Kidney epithelial cell (primary cell): ENCODE results near the gene FRK. TPM values are rescaled to one million over a fixed set of nuclear protein-coding genes. Genes with fewer than 3 reads are reported as not detected.
"Not testable (repeated sequence)": the region's sequence is repeated elsewhere in the genome, so short reads cannot be mapped to it uniquely, and the experiment has no call there.

Source experiments
- DNase-seq: peaks from one replicate; pipeline ENCODE4 v3.0.0-alpha.2; 2010; ENCODE audit warnings: low read depth
- H3K27me3 ChIP-seq: 2 replicates; pipeline ENCODE4 v1.6.0; 2011; ENCODE audit warnings: low read length; ENCODE audit not compliant: control insufficient read depth, insufficient read depth
- H3K36me3 ChIP-seq: 2 replicates; pipeline ENCODE4 v1.5.1; 2011; ENCODE audit warnings: low read length; ENCODE audit not compliant: control insufficient read depth, insufficient read depth
- H3K4me3 ChIP-seq: 2 replicates; pipeline ENCODE4 v1.5.1; 2011; ENCODE audit warnings: low read depth, mild to moderate bottlenecking, control low read depth, low read length
- CTCF ChIP-seq: IDR thresholded peaks from 2 replicates; pipeline ENCODE4 v1.5.1; 2011; ENCODE audit warnings: mild to moderate bottlenecking, moderate library complexity, low read length, control low read depth, inconsistent platforms; ENCODE audit not compliant: insufficient read depth, poor library complexity, severe bottlenecking
- total RNA-seq: library from RNA; depleted of rRNA; stranded (reverse); fragments of >200 nt; gene quantifications from 2 replicates; pipeline ENCODE4 v1.2.3, GENCODE V29; 2015

The FRK gene
- total RNA-seq, 1 donor from 2014 or later, result 3.1 TPM

- peak; percentile 37 for TF ChIP-seq CTCF
- Histone ChIP-seq H3K27me3 (no peaks in the 10 kb centered on the region), H3K4me3 (no peak overlapping the region), H3K36me3 (no peaks in the 10 kb centered on the region)
- no peak for DNase-seq
These were observed 36.5 kb upstream of the FRK start for GRCh38 chr6:116096979-116097816.

- not testable (repeated sequence) for H3K36me3 ChIP-seq, H3K27me3 ChIP-seq, H3K4me3 ChIP-seq, DNase-seq
These were observed 35.5 kb upstream of the FRK start for GRCh38 chr6:116096048-116096759.

GRCh38 chr6:116094041-116094440 is 33.4 kb upstream of the FRK start:
- no peak overlapping the region for H3K4me3 ChIP-seq
- no peaks in the 10 kb centered on the region for H3K27me3 ChIP-seq

GRCh38 chr6:116090251-116090650 is 29.6 kb upstream of the FRK start:
- DNase-seq, result no peak
- H3K27me3 ChIP-seq, result no peaks in the 10 kb centered on the region
- H3K36me3 ChIP-seq, result no peaks in the 10 kb centered on the region
- no peak for TF ChIP-seq CTCF
- H3K4me3 ChIP-seq, result no peak overlapping the region

More at GRCh38 chr6:116094041-116094440, 33.4 kb upstream of the FRK start:
- DNase-seq, result no peak
- H3K36me3 ChIP-seq, result no peaks in the 10 kb centered on the region
- no peak for TF ChIP-seq CTCF

- no peak for TF ChIP-seq CTCF
- H3K27me3 ChIP-seq, result no peaks in the 10 kb centered on the region
- no peak overlapping the region for H3K4me3 ChIP-seq
- no peak for DNase-seq
- H3K36me3 ChIP-seq, result no peaks in the 10 kb centered on the region
These were observed 28.3 kb upstream of the FRK start for GRCh38 chr6:116088946-116089345.

GRCh38 chr6:116087437-116088027 is 26.8 kb upstream of the FRK start:
- no peaks in the 10 kb centered on the region for H3K27me3 ChIP-seq
- DNase-seq, result no peak
- no peak overlapping the region for H3K4me3 ChIP-seq
- no peaks in the 10 kb centered on the region for H3K36me3 ChIP-seq
- no peak for TF ChIP-seq CTCF
